Sigmoid colon (tissue), 7 donors: ENCODE results near the gene TMTC1. TPM values are rescaled to one million over a fixed set of nuclear protein-coding genes. Genes with fewer than 3 reads are reported as not detected.

Experiments
- DNase-seq: peaks from one replicate; pipeline ENCODE4 v3.0.0-alpha.2; 2019
- H3K27ac ChIP-seq, 4 donors: fragments of 200-600 bp; sonication (generic); one replicate each; pipeline ENCODE4 v1.5.1; 2016 to 2019; ENCODE audit warnings: mild to moderate bottlenecking in 1 of 4
- H3K27me3 ChIP-seq, 3 donors: fragments of 200-600 bp; sonication (generic); one replicate each; pipeline ENCODE4 v1.5.1; 2019; ENCODE audit warnings: mild to moderate bottlenecking in 1 of 3
- H3K36me3 ChIP-seq, 4 donors: fragments of 200-600 bp; sonication (generic); one replicate each; pipeline ENCODE4 v1.5.1; 2016 to 2019
- H3K4me1 ChIP-seq, 4 donors: fragments of 200-600 bp; sonication (generic); one replicate each; pipeline ENCODE4 v1.5.1; 2017 to 2019
- H3K4me3 ChIP-seq, 4 donors: fragments of 200-600 bp; sonication (generic); one replicate each; pipeline ENCODE4 v1.5.1; 2017 to 2019; ENCODE audit warnings: mild to moderate bottlenecking in 2 of 4, moderate library complexity in 1 of 4
- H3K9me3 ChIP-seq, 4 donors: fragments of 200-600 bp in 3 of 4; sonication (generic) in 3 of 4; one replicate each; pipeline versions ENCODE4 v1.5.1 to v1.6.1; 2013 to 2019
- CTCF ChIP-seq, 4 experiments: fragments of 450-650 bp in 3 of 4; fragments of 200-600 bp in 1 of 4; IDR thresholded peaks; one replicate each; pipeline ENCODE4 v1.5.1; 2016 to 2019; ENCODE audit warnings: antibody characterized with exemption in 4 of 4, mild to moderate bottlenecking in 3 of 4, moderate library complexity in 2 of 4
- EP300 ChIP-seq, 4 donors: sonication (generic); formaldehyde crosslinking; IDR thresholded peaks; one replicate each; pipeline ENCODE4 v1.6.1; 2017; ENCODE audit warnings: antibody characterized with exemption in 4 of 4
- POLR2A ChIP-seq, 2 donors: fragments of 450-650 bp; IDR thresholded peaks; one replicate each; pipeline ENCODE4 v1.6.1; 2016; ENCODE audit warnings: antibody characterized with exemption in 2 of 2, mild to moderate bottlenecking in 2 of 2, moderate library complexity in 2 of 2
- POLR2AphosphoS5 ChIP-seq, 4 donors: sonication (generic); formaldehyde crosslinking; IDR thresholded peaks; one replicate each; pipeline ENCODE4 v1.6.1; 2017; ENCODE audit warnings: antibody characterized with exemption in 4 of 4
- WGBS, 2 donors: extraction: QIAGEN DNeasy Blood & Tissue Kit; methylation state at CpG; one replicate each; pipeline ENCODE4 v1.1.7; 2013; 5-methylcytosine and 5-hydroxymethylcytosine counted together
- intact Hi-C: fragments of 100-400 bp; cut with DNase I; formaldehyde crosslinking; loops from one replicate; pipeline ENCODE4 v1.15.1; 2023
- polyA plus RNA-seq, 3 donors: library from polyadenylated mRNA; stranded (reverse); fragments of 200-250 nt; gene quantifications; one replicate each; pipeline ENCODE4 v1.2.3, GENCODE V29; 2013
- total RNA-seq, 4 donors: library from RNA; depleted of rRNA; stranded (reverse); fragments of >200 nt; gene quantifications; one replicate each; pipeline ENCODE4 v1.1.0, GENCODE V29; 2016
- donor health status: healthy with polysubstance abuse.
- donor health status: Bipolar disorder and iron deficiency.
- donor health status: healthy.

TMTC1 gene
- total and polyA plus RNA-seq, 7 donors: 0.46 to 77.5 (median 61.5) TPM

- no peaks in the 10 kb centered on the region for H3K9me3 ChIP-seq
- peaks cover 0 to 20% (median 3%) of the 10 kb centered on the region in 4 donors for H3K4me1 ChIP-seq
- intact Hi-C loops: no loop called here
- H3K27me3 ChIP-seq: no peaks in the 10 kb centered on the region
- H3K36me3 ChIP-seq: no peaks in the 10 kb centered on the region
- H3K4me3 ChIP-seq: no peak overlapping the region
- DNase-seq: no peak
- no peak overlapping the region for H3K27ac ChIP-seq
- TF ChIP-seq CTCF (IDR thresholded peaks at IDR 0.05): no peak
- TF ChIP-seq POLR2AphosphoS5 (IDR thresholded peaks at IDR 0.05): no peak
- TF ChIP-seq POLR2A (IDR thresholded peaks at IDR 0.05): no peak
- WGBS, 2 donors: 63 to 64% methylated on average over 5 of the region's 5 CpGs
These were observed 109.3 kb downstream of the TMTC1 start for GRCh38 chr12:29674463-29674862.

DNA sequence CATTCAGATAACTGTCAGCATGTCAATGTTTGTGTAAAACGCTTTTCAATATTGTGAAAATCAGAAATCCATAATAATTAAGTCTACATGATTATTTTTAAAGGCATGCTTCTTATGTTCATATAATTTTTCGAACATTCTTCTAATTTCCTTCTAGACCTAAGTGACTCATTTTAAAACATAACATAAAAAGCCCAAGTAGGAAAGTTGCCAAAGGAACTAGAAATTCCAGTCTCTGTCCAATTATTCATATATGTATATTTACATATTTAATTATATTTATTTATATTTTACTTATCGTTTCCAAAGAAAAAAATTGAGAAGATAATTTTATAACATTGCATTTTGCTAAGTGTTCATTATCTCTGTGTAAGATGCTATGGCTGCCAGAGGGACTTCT is 110.4 kb downstream of the TMTC1 start:
- no peaks in the 10 kb centered on the region for H3K36me3 ChIP-seq
- TF ChIP-seq POLR2AphosphoS5 (IDR thresholded peaks at IDR 0.05) (no peak), CTCF (IDR thresholded peaks at IDR 0.05) (no peak), POLR2A (IDR thresholded peaks at IDR 0.05) (no peak), EP300 (IDR thresholded peaks at IDR 0.05) (no peak)
- peaks cover 0 to 20% (median 3%) of the 10 kb centered on the region in 4 donors for H3K4me1 ChIP-seq
- DNase-seq: no peak
- 37 to 53% methylated on average over 3 of the region's 3 CpGs for WGBS, 2 donors
- H3K27me3 ChIP-seq: no peaks in the 10 kb centered on the region
- intact Hi-C loops: no loop called here
- H3K27ac ChIP-seq: no peak overlapping the region
- H3K9me3 ChIP-seq: no peaks in the 10 kb centered on the region
- no peak overlapping the region for H3K4me3 ChIP-seq

GRCh38 chr12:29672580-29672979 is 111.2 kb downstream of the TMTC1 start:
- no peaks in the 10 kb centered on the region for H3K9me3 ChIP-seq
- H3K27ac ChIP-seq: no peak overlapping the region
- intact Hi-C loops: no loop called here
- DNase-seq: no peak
- TF ChIP-seq EP300 (IDR thresholded peaks at IDR 0.05) (no peak), CTCF (IDR thresholded peaks at IDR 0.05) (no peak), POLR2AphosphoS5 (IDR thresholded peaks at IDR 0.05) (no peak), POLR2A (IDR thresholded peaks at IDR 0.05) (no peak)
- peaks cover 0 to 20% (median 5%) of the 10 kb centered on the region in 4 donors for H3K4me1 ChIP-seq
- no peaks in the 10 kb centered on the region for H3K27me3 ChIP-seq
- H3K4me3 ChIP-seq: no peak overlapping the region
- WGBS, 2 donors: 21 to 46% methylated on average over 4 of the region's 4 CpGs
- no peaks in the 10 kb centered on the region for H3K36me3 ChIP-seq

GRCh38 chr12:29671742-29672141 is 112.0 kb downstream of the TMTC1 start:
- WGBS, 2 donors: 86 to 91% methylated on average over 2 of the region's 2 CpGs
- no peaks in the 10 kb centered on the region for H3K27me3 ChIP-seq
- no peaks in the 10 kb centered on the region for H3K36me3 ChIP-seq
- intact Hi-C loops: no loop called here
- peaks cover 0 to 16% (median 8%) of the 10 kb centered on the region in 4 donors for H3K4me1 ChIP-seq
- TF ChIP-seq POLR2AphosphoS5 (IDR thresholded peaks at IDR 0.05) (no peak), CTCF (IDR thresholded peaks at IDR 0.05) (no peak), EP300 (IDR thresholded peaks at IDR 0.05) (no peak), POLR2A (IDR thresholded peaks at IDR 0.05) (no peak)
- H3K4me3 ChIP-seq: no peak overlapping the region
- H3K9me3 ChIP-seq: no peaks in the 10 kb centered on the region
- H3K27ac ChIP-seq: no peak overlapping the region
- DNase-seq: no peak

- 54 to 56% methylated on average over 2 of the region's 2 CpGs for WGBS, 2 donors
- DNase-seq: no peak
- no peak overlapping the region for H3K27ac ChIP-seq
- intact Hi-C loops: loop anchor here (10.0 kb wide), 1 partner anchor 118 kb away; the partner anchor contains the start of gene TMTC1
- TF ChIP-seq CTCF (IDR thresholded peaks at IDR 0.05) (no peak), POLR2A (IDR thresholded peaks at IDR 0.05) (no peak), EP300 (IDR thresholded peaks at IDR 0.05) (no peak), POLR2AphosphoS5 (IDR thresholded peaks at IDR 0.05) (no peak)
- no peak overlapping the region for H3K4me3 ChIP-seq
- H3K27me3 ChIP-seq: no peaks in the 10 kb centered on the region
- H3K9me3 ChIP-seq: no peaks in the 10 kb centered on the region
- H3K36me3 ChIP-seq: no peaks in the 10 kb centered on the region
- peaks cover 0 to 17% (median 10%) of the 10 kb centered on the region in 4 donors for H3K4me1 ChIP-seq
These were observed 116.7 kb downstream of the TMTC1 start for GRCh38 chr12:29667011-29667410.
